Measurements from ENCODE around the gene TRNP1.

TRNP1 gene

DNA sequence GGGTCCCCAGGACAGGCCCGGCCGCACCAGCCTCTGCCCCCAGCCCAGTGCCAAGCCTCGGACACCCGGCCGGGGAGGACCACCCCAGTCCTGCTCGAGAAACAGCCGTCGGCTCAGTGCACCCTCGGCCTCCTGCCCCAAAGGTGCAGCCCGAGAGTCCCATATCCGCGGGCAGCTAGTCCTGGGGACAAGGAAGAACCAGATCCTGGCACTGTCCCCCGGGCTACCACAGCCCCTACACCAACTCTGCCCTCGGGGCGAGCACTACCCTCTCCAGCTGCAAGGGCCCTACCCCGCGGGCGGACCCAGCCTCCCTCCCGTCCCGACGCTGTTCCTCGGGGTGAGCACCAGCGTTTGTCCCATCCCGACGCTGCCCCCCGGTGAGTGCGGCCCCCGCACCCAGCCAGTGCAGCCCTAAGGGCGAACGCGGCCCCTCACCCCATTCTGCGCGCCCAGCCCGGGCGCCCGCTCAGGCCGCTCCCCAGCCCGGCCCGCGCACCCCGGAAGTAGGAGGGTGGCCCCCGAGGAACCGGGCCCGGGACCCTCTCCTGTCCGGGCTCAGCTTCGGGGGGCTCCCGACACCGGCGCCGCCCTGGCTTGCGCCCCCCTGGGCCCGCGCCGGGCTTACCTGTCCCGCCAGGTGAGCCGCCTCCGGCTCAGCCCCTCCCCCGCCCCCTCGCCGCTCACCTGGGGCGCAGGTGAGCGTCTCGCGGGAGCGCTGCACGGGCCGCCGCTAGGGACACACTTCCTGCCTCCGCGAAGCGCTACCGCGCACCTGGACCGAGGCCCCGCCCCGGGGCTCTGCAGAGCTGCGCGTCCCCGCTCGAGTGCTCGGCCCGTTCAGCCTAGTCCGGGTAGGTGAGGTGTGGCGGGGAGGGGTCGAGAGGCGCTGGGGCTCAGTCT, 33.5 kb upstream of the TRNP1 start, which contains the start of gene KDF1:
Gene KDF1, minus strand, starts transcription at position 747 of the 903 bp plus-strand sequence. CDS start 8,088 bp downstream, outside the sequence.
- peak within 1 kb of the TSS; percentile 71 for H3K9ac ChIP-seq (ENCODE audit: low read depth, low read length)
- H3K4me1 ChIP-seq (ENCODE audit: insufficient read depth, low read length): peaks cover 3% of the 10 kb centered on the region; the same call in 1 of the 2 replicates
- no peaks in the 10 kb centered on the region for H3K36me3 ChIP-seq (ENCODE audit: insufficient read depth, low read length)
- no peaks in the 10 kb centered on the region for H3K9me3 ChIP-seq (ENCODE audit: control insufficient read depth, insufficient read depth, low read length)

DNA sequence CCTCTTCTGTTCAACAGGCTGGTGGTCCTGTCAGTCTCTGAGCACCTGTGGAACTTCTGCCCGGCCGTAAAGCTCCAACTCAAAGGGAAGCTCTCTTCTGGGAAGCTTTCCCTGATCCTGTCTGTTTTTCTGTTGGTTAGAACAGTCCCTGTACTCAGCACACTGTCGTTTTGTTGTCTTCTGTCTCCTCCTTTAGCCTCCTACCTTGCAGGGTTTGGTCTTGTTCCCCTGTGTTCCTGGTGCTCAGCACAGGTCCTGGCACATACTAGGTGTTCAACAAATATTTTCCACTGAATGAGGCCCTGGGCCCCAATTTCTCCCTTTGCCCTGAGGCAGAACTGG, 32.9 kb upstream of the TRNP1 start:
- H3K9ac ChIP-seq (ENCODE audit: low read depth, low read length): peak overlapping the region; percentile 71
- peaks cover 3% of the 10 kb centered on the region; the same call in 1 of the 2 replicates for H3K4me1 ChIP-seq (ENCODE audit: insufficient read depth, low read length)
- H3K36me3 ChIP-seq (ENCODE audit: insufficient read depth, low read length): no peaks in the 10 kb centered on the region
- H3K9me3 ChIP-seq (ENCODE audit: control insufficient read depth, insufficient read depth, low read length): no peaks in the 10 kb centered on the region

DNA sequence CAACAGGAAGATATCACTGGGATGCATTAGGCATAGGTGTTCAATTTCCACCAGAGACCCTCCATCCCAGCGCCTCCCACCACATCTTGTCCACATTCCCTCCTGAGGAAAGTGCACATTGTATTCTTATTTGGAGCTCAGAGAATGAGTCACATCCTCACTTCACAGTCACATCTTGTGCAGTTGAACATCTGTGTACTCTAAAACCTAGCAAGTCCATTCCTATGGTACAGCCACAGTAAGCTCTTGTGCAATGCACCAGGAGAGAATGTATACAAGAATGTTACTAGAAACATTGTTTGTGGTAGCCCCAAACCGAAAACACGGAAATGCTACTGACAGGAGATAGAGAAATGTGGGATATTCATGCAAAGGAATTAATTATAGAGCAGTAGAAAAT, 31.7 kb upstream of the TRNP1 start:
- H3K4me1 ChIP-seq (ENCODE audit: insufficient read depth, low read length): peaks cover 3% of the 10 kb centered on the region; the same call in 1 of the 2 replicates
- no peaks in the 10 kb centered on the region for H3K36me3 ChIP-seq (ENCODE audit: insufficient read depth, low read length)
- H3K9me3 ChIP-seq (ENCODE audit: control insufficient read depth, insufficient read depth, low read length): no peaks in the 10 kb centered on the region
- H3K9ac ChIP-seq (ENCODE audit: low read depth, low read length): no peak overlapping the region

DNA sequence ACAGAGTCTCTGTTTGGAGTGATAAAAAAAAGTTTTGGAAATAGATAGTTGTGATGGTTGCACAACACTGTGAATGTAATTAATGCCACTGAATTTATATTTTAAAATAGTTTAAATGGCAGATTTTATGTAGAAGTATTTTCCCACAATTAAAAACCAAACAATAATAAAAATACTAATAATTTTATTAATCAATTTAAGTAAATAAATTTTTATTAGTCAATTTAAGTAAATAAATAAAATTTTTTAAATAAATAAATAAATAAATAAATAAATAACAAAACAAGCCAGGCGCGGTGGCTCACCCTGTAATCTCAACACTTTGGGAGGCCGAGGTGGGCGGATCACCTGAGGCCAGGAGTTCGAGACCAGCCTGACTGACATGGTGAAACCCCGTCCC, 28.3 kb upstream of the TRNP1 start:
- Histone ChIP-seq H3K9me3 (ENCODE audit: control insufficient read depth, insufficient read depth, low read length) (no peaks in the 10 kb centered on the region), H3K36me3 (ENCODE audit: insufficient read depth, low read length) (no peaks in the 10 kb centered on the region), H3K9ac (ENCODE audit: low read depth, low read length) (no peak overlapping the region), H3K4me1 (ENCODE audit: insufficient read depth, low read length) (peaks cover 3% of the 10 kb centered on the region; the same call in 1 of the 2 replicates)

DNA sequence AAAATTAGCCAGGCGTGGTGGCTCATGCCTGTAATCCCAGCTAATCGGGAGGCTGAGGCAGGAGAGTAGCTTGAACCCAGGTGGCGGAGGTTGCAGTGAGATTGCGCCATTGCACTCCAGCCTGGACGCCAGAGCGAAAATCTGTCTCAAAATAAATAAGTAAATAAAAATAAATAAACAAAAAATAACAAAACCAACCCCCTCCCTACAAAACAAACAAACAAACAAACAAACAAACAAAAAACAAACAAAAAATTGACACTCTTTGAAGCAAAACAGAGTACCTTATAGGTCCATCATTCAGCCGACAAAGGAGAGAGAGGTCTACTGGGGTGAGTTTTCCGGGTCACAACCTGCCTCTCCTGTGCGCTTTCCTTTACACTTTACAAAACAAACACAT, 27.9 kb upstream of the TRNP1 start:
- H3K9ac ChIP-seq (ENCODE audit: low read depth, low read length): no peak overlapping the region
- no peaks in the 10 kb centered on the region for H3K36me3 ChIP-seq (ENCODE audit: insufficient read depth, low read length)
- no peaks in the 10 kb centered on the region for H3K9me3 ChIP-seq (ENCODE audit: control insufficient read depth, insufficient read depth, low read length)
- H3K4me1 ChIP-seq (ENCODE audit: insufficient read depth, low read length): peaks cover 3% of the 10 kb centered on the region; the same call in 1 of the 2 replicates

DNA sequence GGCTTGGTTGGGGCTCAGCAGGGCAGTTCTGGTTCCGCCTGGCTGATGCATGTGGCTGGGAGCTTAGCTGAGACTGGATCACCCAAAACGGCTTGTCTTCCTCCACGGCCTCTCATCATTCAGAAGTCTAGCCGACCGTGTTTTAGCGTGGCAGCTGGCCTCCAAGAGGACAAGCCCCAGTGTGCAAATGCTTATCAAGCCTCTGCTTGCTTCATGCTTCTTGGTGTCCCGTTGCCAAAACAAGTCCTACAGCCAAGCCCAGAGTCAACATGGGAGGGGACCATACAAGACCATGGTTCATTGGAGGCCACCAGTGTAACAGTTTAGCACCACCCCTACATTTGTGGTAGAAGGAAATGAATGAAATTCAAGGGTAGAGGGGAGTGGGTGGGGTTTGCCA, 22.7 kb upstream of the TRNP1 start:
- no peaks in the 10 kb centered on the region for H3K36me3 ChIP-seq (ENCODE audit: insufficient read depth, low read length)
- H3K9me3 ChIP-seq (ENCODE audit: control insufficient read depth, insufficient read depth, low read length): no peaks in the 10 kb centered on the region
- no peak overlapping the region for H3K9ac ChIP-seq (ENCODE audit: low read depth, low read length)
- H3K4me1 ChIP-seq (ENCODE audit: insufficient read depth, low read length): peaks cover 17% of the 10 kb centered on the region; the same call in 1 of the 2 replicates

DNA sequence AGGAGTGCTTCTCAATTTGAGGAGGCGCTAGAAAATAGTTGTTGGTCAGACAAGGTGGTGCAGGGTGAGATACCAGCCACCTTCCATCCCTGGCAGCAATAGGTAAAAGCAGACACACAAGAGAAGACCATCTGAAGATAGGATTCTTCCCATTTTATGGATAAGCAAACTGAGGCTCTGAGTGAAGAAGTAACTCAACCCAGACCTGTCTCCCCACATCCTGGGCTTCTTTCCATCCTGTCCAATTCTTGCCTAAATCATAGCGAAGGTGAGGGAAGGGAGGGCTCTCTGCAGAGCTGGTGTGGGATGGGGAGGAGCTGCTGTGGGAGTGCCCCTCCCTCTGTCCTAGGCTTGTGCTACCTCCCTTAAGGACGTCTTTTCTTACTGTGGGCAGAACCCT, 21.9 kb upstream of the TRNP1 start:
- Histone ChIP-seq H3K9me3 (ENCODE audit: control insufficient read depth, insufficient read depth, low read length) (no peaks in the 10 kb centered on the region), H3K9ac (ENCODE audit: low read depth, low read length) (no peak overlapping the region), H3K4me1 (ENCODE audit: insufficient read depth, low read length) (peaks cover 17% of the 10 kb centered on the region; the same call in 1 of the 2 replicates), H3K36me3 (ENCODE audit: insufficient read depth, low read length) (no peaks in the 10 kb centered on the region)

DNA sequence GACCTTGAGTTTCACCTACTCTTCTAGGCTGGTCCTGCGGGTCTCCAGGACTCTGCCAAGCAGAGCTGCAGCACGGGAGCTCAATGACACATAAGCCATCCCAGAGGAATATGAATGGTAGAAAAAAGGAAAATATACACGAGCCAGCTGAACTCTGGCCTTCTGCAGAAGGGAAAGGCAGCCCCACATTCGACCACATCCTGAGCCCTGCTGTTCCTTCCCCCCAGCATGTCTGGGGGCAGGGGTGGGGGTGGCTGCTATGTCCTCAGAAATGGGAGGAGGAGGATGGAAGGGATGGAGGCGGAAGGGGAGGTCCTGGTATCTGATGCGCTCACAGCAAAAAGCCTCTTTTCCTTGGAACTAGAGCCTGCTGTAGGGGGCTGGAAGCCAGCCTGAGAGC, 21.1 kb upstream of the TRNP1 start:
- Histone ChIP-seq H3K9ac (ENCODE audit: low read depth, low read length) (no peak overlapping the region), H3K4me1 (ENCODE audit: insufficient read depth, low read length) (peaks cover 17% of the 10 kb centered on the region; the same call in 1 of the 2 replicates)

DNA sequence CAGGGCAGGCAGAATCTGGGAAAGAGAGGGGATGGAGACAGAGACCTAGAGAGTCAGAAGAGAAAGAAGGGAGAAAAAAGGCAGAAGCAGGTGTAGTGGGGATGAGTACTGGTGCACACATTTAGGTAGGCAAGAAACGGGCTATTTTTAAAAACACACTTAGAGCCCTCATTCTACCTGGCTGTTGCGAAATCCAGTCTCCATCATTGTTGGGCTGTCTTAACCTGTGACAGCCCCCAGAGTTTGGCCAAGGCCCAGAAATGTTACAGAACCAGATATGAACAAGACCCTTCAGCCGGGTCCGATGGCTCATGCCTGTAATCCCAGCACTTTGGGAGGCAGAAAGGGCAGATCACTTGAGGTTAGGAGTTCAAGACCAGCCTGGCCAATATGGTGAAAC, 20.7 kb upstream of the TRNP1 start:
- no peaks in the 10 kb centered on the region for H3K9me3 ChIP-seq (ENCODE audit: control insufficient read depth, insufficient read depth, low read length)
- H3K36me3 ChIP-seq (ENCODE audit: insufficient read depth, low read length): no peaks in the 10 kb centered on the region
- no peak overlapping the region for H3K9ac ChIP-seq (ENCODE audit: low read depth, low read length)
- H3K4me1 ChIP-seq (ENCODE audit: insufficient read depth, low read length): peaks cover 17% of the 10 kb centered on the region; the same call in 1 of the 2 replicates

More for the DNA sequence above, 21.1 kb upstream of the TRNP1 start:
- no peaks in the 10 kb centered on the region for H3K9me3 ChIP-seq (ENCODE audit: control insufficient read depth, insufficient read depth, low read length)
- H3K36me3 ChIP-seq (ENCODE audit: insufficient read depth, low read length): no peaks in the 10 kb centered on the region

DNA sequence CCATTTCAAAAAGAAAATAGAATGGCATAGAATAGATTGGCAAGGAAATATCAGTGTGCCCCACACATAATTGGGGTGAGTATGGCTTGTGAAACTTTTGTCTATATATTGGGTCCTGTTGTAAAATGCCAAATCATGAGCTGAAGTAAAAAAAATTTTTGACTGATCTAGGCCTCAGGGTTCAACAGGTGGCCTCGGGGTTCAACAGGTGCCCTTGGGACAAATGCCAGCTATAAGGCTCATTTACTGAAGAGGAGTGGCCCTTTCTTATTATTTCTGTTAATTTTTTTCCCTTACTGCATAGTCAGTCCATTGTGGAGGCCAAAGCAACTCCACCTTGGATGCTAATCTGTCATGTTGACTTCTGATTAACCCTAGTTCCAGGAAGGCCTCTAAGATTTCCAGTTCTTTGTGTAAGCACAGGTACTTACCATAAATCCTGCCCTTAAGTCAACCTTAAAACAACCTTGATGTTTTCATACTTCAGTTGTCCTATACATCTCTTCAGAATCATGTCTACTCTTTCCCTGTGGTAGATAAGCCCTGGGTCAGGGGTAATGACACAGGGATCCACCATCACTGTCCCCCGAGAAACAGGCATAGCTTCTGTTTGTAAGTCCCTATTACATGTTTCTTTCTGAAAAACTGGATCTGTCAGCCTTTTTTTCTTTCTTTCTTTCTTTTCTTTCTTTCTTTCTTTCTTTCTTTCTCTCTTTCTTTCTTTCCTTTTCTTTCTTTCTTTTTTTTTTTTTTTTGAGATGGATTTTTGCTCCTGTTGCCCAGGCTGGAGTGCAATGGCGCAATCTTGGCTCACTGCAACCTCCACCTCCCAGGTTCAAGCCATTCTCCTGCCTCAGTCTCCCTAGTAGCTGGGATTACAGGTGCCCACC, 16.6 kb upstream of the TRNP1 start:
- Histone ChIP-seq H3K9ac (ENCODE audit: low read depth, low read length) (no peak overlapping the region), H3K36me3 (ENCODE audit: insufficient read depth, low read length) (no peaks in the 10 kb centered on the region), H3K4me1 (ENCODE audit: insufficient read depth, low read length) (peaks cover 16% of the 10 kb centered on the region; the same call in 1 of the 2 replicates), H3K9me3 (ENCODE audit: control insufficient read depth, insufficient read depth, low read length) (no peaks in the 10 kb centered on the region)

DNA sequence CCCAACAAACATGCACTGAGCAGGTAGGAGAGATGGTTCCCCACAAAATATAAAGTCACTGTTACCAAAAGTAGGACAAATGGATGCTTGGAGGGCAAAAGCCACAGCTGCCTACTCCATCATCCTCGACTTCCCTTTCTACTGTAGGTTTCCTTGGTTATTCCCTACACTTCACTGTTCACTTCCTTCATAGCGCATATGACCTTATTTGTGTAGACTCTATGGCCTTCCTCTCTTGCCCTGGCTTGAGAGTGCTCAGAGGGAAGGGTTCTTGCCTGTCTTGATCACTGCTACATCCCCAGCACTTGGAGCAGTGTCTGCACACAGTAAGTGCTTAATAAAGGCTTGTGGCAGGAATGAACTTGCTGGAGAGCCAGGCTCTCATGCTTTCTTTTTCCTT, 14.6 kb upstream of the TRNP1 start:
- H3K9ac ChIP-seq (ENCODE audit: low read depth, low read length): no peak overlapping the region
- H3K4me1 ChIP-seq (ENCODE audit: insufficient read depth, low read length): peaks cover 5% of the 10 kb centered on the region; the same call in 1 of the 2 replicates
- no peaks in the 10 kb centered on the region for H3K9me3 ChIP-seq (ENCODE audit: control insufficient read depth, insufficient read depth, low read length)
- H3K36me3 ChIP-seq (ENCODE audit: insufficient read depth, low read length): no peaks in the 10 kb centered on the region

DNA sequence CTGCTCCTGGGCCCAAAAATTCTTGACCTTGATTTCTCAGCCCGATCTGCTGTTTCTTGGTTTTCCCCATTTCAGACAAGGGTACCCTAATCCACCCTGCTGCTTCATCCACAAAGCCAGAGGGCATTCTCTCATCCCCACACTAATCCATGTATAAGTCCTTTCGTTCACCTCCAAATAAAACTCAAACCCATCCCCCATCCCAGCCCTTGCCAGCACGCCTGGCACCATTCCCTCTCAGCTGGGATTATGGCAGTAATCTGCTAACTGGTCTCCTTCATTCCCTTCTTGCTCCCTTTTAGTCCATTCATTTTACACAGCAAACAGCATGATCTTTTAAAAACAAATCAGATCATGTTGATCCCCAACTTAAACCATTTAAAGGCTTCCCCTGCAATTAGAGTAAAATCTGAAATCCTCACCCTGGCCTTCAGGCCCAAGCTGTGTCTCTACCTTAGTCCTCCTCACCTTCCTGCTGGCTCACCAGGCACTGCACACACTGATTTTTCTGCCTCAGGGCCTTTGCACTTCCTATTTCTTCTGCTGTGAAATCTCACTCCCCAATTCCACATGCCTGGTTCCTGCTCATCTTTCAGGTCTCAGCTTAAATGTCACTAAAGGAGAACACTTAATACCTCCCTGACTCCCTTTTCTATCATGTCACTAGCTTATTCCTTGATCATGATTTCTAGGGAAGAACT, 12.2 kb upstream of the TRNP1 start:
- H3K9ac ChIP-seq (ENCODE audit: low read depth, low read length): no peak overlapping the region
- H3K36me3 ChIP-seq (ENCODE audit: insufficient read depth, low read length): no peaks in the 10 kb centered on the region
- no peaks in the 10 kb centered on the region for H3K4me1 ChIP-seq (ENCODE audit: insufficient read depth, low read length)
- no peaks in the 10 kb centered on the region for H3K9me3 ChIP-seq (ENCODE audit: control insufficient read depth, insufficient read depth, low read length)

DNA sequence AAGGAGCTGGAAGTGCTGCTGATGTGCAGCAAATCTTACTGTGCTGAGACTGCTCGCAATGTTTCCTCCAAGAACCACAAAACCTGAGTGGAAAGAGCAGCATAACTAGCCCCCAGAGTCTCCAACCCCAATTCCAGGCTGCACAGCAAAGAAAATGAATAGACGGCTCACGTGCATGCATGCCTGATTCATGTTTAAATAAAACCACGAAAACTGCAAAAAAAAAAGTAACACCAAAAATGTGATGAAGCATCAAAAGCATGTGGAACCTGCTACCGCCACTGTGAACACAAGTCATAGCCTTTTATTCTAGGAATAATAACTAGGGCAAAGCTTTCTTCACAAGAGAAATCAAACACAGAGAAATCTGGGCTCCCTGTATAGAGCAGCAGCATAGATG, 9.6 kb upstream of the TRNP1 start:
- Histone ChIP-seq H3K9me3 (ENCODE audit: control insufficient read depth, insufficient read depth, low read length) (no peaks in the 10 kb centered on the region), H3K36me3 (ENCODE audit: insufficient read depth, low read length) (no peaks in the 10 kb centered on the region), H3K4me1 (ENCODE audit: insufficient read depth, low read length) (no peaks in the 10 kb centered on the region), H3K9ac (ENCODE audit: low read depth, low read length) (no peak overlapping the region)

DNA sequence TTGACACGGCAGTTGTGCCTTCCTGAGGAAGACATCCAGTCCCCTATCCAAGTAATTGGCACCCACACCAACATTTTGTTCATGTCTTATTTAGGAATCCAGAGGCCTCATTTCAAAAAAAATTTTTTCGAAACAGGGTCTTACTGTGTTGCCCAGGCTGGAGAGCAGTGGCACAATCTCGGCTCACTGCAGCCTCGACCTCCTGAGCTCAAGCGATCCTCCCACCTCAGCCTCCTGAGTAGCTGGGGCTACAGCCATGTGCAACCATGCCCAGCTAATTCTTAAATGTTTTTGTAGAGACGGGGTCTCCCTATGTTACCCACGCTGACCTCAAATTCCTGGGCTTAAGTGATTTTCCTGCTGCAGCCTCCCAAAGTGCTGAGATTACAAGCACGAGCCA, 9.2 kb upstream of the TRNP1 start:
- no peaks in the 10 kb centered on the region for H3K36me3 ChIP-seq (ENCODE audit: insufficient read depth, low read length)
- no peaks in the 10 kb centered on the region for H3K4me1 ChIP-seq (ENCODE audit: insufficient read depth, low read length)
- no peak overlapping the region for H3K9ac ChIP-seq (ENCODE audit: low read depth, low read length)
- no peaks in the 10 kb centered on the region for H3K9me3 ChIP-seq (ENCODE audit: control insufficient read depth, insufficient read depth, low read length)
